Stimulated activated CD4-positive, alpha-beta T cell treated with anti-CD3 and anti-CD28 coated beads, Interleukin-4, amount 100 ng/mL, for 1 hour (primary cell): Measurements from ENCODE around the gene CHST2.
"Not testable (repeated sequence)": the region's sequence is repeated elsewhere in the genome, so short reads cannot be mapped to it uniquely, and the experiment has no call there.

Experiments used
- DNase-seq: peaks from one replicate; pipeline ENCODE4 v3.0.0-alpha.2; 2020

The CHST2 gene

DNA sequence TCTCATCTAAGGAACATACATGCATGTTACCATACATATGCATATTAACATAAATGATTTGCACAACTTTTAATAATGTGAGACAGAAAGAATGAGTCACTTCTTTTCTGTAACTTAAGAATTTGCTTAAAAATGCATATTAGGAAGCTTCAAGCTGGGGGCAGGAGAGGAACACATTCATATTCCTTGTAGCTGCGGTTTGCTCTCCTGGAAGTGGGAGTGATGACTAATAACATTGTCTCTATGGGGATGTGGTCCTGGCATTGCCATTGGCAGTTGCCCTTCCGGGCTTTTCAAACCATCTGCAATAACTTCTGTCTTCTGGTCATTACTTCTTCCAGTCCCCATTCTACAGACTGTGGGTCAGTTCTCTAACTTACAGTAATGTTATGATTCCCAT lies 15.6 kb downstream of the CHST2 start:
- no peak for DNase-seq

DNA sequence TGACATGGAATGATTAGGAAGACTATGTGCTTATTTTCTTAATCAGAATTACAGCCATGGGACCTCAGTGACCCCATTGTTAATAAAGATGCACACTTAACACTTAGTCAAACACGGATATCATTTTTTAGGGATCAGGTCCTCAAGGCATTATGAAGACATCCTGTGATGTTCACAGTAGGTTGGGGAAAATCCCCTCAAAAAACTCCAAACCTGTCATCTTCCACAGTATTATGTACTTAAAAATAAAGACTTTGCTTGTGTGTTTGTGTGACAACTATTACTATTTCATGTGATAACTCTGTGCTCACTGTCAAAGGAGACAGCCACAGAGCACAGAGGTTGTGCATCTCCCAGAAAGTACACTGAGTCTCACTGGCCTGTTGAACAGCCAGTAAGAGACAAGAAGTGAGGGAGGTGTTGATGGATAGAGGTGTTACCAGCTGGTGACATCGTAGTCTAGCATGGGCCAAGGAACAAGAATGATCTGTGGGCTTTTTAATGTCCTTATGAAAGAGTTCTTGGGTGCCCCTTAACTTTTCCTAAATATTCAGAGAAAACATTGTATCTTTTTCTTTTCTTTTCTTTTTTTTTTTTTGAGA lies 18.0 kb downstream of the CHST2 start:
- no peak for DNase-seq

DNA sequence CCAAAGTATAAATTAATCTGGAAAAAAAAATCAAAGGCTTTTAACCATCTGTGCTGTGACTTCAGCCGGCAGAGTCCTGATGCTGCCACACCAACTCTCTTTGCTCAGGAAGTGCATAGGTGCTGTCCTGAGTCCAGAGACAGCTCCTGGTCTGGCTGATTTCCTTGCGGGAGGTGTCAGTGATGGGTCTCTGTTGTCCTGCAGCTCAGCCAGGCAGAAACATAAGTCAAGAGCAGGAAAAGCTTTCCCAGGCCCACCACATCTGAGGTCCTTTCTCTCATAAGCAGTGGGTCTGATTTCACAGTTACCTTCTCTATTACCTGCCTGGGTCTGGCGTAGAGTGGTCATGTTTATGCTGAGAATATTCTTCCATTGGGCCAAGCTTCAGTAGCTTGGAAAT lies 19.4 kb downstream of the CHST2 start:
- no peak for DNase-seq

DNA sequence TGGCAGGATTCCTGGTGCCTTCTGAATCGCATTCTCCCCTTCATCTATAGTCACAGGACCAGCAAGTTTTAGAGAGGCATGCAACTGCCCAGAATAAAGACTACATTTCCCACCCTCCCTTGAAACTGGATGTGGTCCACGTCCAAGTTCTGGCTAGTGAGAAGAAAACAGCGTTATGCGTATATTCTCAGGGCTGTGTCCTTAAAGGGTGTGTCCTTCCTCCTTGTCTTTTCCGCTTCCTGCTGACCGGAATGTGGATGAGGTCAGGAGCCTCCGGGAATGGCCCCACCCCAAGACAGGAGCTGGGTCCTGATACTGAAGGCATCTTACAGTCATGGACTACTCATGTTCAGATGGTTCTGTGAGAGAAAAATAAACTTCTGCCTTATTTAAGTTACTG lies 20.2 kb downstream of the CHST2 start:
- DNase-seq: no peak

DNA sequence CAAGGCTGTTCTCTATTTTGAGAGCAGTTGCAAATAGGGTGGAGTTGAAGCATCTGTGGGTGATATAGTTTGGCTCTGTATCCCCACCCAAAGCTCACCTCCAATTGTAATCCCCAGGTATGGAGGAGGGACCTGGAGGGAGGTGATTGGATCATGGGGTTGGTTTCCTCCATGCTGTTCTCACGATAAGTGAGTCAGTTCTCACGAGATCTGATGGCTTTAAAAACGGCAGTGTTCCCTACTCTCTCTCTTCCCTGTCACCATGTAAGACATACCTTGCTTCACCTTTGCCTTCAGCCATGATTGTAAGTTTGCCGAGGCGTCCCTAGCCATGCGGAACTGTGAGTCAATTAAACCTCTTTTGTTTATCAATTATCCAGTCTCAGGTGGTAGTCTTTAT lies 21.0 kb downstream of the CHST2 start:
- no peak for DNase-seq

DNA sequence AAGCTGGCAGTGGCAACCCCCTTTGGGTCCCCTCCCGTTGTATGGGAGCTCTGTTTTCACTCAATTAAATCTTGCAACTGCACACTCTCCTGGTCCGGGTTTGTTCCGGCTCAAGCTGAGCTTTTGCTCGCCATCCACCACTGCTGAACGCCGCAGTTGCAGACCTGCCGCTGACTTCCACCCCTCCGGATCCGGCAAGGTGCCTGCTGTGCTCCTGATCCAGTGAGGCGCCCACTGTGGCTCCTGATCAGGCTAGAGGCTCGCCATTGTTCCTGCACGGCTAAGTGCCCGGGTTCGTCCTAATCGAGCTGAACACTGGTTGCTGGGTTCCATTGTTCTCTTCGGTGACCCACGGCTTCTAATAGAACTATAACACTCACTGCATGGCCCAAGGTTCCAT lies 22.8 kb downstream of the CHST2 start:
- DNase-seq: no peak

DNA sequence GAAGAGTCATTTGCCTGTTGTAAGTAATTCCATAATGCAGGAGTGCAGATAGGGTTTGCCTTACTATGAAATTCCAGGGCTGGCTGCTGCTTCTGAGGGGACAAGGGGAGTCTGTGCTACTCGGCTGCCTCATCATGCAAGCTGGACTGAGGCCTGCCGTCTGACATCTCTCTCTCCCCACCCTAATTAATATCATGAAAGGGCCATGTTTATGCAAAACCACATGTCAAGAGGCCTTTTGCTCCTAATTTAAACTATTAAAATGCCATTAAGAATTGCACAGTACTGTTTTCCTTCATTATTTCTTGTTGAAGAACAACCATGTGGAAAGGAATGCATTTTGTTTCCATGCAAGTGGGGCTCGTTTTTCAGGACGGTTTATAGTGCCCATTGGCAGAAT lies 26.3 kb downstream of the CHST2 start:
- DNase-seq: no peak

DNA sequence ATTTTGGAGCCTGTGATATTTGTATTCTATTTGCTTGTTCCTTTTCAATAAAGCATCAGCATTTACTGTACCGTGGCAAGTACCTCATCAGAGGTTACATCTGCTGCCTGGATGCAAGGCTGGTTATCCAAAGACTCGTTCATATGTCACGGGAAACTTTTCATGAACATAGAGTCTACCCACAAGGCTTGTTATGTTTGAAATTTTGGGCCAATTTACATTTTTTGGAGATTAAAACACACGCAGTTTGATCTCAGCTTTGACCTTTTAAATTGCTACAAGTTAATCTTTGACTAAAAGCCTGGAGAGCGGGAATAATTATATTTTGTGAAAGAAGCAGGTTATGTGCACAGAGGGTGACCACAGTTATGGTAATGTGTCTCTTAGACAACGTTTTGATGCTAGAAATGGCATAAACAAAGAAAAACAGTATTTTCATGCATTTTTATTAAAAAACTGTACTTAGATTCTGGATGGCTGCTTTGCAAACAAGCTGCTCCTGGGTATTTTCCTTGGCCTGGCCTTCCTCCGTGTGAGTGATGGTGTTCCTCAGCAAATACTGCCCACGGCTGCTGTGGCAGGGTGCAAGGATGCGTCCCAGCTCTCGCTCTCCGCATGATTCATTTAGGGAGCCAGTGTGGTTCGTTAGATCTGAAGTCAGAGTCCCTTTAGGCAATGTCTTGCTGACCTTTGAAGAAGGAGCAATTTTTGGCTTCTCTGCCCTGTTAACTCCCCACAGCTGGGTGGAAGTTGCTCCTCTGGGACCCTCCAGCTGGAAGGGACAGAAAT lies 27.1 kb downstream of the CHST2 start:
- no peak for DNase-seq

DNA sequence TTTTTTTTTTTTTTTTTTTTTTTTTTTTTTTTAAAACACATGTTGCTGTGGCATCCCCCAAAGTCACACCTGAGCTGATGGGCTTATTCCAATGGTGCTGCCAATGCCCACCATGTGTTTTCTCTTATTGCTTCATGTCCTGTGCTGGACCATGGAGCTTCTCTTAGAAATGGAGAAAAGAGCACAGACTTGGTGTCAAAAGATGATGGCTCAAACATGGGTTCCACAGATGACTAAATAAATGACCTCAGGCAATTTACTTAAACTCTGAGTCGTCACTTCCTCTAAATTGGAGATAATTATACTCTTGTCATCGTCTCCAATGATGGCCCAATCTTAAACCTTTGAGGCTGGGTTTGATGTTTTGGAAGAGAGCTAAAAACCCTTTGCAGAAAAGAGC lies 28.1 kb downstream of the CHST2 start:
- DNase-seq: no peak

DNA sequence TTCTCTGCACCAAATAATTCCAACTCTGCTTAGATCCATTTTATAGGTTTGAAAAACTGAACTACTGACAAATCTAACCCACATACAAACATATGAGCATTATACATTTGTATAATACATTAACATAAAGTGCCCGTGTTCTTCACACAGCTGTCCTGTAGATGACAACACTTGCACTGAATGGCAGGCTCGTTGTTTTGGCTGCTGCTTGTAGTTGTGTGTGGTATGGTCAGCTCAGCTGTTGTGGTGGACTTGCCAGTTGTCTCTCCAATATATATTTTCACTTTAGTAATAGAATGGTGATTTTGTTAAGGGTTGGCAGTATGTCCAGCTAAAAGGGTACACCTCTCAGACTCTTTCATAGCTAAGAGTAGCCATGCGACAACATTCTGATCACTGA lies 30.5 kb downstream of the CHST2 start:
- no peak for DNase-seq

DNA sequence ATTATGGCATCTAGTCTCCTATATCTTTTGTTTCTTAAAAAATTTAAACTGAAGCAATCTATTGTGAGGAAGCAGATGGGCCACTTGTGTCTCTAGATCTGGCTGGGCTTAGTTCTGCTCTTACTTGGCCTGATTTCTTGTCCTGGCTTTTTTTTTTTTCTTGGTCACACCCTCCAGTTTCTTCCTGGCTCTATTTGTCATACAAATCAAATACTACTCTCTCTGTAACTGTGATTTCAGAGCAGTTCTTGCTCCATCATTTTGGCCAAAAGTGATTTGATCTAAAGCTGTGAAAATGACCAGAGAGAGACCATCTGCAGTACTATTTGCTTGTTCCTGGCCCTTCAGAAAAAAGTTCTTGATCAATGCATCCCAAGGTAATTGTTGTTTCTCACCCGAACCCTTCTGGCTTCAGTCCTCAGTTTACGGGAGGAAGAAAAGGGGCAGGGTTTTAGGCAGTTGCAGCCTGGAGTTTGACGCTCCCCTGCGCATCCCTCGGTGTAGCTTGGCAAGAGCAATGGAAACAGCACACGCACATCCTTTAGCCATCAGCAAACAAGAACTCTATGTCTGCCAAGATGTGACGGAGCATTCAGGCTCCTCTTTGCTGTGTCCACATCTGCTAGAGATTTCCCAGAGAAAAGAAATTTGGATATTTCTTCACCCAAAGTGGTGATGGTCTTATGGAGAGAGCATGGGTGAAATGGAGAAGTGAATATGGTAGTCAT lies 31.6 kb downstream of the CHST2 start:
- DNase-seq: no peak

DNA sequence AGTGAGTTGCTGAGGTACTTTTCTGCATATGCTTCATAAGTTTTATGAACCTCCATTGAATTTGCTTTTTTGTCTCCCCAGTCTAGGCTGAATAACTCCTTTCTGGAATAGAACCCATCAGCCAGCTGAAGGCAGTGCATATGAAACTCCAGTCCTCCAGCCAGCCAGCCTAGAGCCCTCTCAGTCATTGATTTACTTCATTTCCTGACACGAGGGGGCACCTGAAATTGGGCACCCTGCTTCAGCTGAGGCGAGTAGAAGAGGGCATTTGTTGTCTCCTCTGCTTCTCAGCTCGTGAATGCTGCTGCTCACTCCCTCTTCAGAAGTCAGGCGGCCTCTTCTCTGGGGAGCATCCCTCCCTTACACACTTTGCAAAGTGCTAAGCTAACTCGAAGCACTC lies 32.5 kb downstream of the CHST2 start:
- DNase-seq: no peak

DNA sequence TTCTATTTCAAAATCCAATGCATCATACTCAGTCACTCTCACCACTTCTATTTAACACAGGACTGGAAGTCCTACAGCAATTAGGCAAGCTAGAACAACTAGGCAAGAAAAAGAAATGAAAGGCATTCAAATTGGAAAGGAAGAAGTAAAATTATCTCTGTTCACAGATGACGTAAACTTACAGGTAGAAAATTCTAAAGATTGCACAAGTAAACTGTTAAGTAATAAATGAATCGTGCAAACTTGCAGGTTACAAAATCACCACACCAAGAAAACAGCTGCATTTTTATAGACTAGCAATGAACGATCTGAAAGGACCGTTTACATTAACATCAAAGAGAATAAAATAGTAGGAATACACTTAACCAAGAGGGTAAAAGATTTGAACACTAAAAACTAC lies 36.2 kb downstream of the CHST2 start:
- no peak for DNase-seq

DNA sequence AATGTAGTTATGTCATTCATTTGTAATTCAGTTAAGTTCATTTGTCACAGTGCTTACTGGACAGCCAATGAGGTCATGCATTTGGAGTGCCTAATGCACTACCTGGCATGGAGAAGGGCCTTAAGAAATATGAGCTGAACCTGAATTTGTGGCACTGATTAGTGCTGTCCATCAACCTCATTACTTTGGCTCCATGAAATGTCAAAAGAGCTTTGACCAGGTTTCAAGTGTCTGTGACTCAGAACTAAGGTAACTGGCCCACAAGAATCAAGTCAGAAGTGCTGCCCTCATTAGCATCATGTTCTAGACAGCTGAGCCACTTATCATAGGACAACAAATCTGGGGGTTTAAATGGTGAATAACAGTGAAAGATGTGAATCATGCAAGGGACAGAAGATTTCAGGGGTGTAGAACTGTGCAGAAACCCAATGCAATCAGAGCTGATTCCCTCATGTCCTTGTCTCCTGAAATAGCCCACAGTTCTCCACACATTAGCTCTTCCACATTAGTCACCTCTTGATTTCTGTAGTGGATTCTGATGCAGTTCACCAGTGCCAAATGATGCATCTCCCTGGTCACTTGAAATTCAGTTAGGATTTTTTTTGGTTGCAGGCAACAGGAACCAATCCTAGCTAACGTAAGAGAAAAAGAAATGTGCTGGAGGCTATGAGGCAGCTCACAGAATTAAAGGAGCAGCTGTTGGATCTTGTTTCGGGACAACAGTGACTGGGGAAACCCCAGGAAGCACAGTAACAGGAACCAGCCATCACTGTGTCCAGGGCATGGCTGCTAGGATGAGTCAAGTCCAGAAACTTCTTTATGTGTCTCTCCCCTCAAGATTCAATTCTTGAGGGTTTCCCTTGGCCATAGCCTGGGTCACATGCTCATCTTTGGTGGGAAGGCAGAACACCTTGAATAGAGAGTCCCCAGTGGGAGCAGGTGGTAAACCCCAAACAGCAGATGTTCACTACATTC lies 38.7 kb downstream of the CHST2 start:
- no peak for DNase-seq

DNA sequence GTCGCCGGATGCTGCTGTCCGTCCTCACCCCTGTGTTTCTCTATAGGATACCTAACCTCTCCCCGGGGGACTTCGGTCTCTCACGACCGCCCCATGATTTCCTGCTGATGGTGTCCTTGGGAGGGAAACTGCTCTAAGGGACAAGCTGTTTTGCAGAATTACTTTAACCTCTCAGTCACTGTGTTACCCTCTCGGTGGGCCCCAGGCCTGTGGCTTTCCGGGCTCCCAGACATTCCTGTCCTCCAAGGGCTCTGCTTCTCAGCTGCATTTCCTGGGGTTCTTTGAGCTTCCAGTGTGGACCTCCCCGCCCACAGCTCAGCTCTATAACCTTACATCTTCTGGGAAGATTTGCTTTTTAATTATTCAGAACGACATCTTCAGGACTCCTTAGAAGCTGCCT lies 40.9 kb downstream of the CHST2 start:
- DNase-seq: no peak

DNA sequence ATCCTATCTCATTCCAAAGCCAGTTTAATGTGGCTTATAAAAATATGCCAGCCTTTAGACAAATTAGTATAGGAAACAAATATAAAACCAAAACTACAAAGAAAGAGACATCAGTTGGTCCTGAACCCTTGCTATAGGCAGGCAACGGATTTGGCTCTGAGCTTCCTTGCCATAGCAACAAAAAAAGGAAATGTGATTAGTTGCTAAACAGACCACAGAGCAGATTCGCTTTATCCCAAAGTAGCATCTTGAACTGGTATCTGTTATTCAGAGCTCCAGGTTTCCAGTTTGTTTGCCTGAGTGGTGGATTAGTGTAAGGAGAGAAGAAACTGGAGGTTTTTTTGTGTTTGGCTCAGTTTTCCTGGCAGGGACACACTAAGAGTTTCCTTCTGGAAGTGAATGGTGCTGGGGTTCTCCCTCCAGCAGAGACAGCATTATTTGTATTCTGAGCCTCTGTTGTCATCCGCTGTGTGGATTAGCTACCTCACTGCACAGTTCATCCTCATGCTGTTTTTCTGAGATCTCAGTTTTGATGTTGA lies 44.1 kb downstream of the CHST2 start:
- DNase-seq: no peak

DNA sequence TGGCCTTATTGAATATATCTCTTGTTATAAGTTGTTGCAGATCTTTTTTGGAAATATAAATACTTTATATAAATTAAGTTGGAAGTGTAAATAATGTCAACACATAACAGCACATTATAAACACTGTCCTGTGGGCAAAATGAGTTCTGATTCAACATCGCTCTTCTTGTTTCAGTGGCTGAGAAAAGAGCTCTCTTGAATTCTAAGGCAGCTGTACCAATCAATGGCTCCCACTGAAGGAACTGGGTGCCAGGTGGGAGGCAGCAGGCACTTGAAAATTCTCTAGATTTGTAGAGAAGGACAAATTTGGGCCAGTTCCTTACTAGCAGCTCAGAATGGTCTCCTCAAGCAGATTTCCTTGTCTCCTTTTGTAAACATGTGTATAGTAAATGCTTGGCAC lies 45.6 kb downstream of the CHST2 start:
- DNase-seq: no peak

DNA sequence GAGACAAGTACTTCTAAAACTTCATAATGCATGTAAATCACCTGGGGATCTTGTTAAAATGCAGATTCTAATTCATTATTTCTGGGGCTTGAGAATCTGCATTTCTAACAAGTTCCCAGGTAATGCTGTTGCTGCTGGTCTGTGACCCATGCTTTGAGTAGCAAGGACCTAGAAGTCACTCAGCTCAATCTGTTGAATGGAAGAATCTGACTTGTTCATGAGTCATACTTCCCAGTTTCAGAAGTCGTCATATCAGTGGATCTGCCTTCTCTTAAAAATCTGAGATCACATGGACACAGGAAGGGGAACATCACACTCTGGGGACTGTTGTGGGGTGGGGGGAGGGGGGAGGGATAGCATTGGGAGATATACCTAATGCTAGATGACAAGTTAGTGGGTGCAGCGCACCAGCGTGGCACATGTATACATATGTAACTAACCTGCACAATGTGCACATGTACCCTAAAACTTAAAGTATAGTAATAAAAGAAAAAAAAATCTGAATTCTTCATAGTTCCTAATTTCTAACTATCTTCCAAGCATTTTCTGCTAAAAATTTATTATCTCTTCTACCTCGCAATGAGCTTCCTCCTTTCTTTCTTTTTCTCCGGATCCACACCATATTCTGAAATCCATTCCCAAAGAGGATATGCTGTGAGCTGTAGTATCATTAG lies 46.2 kb downstream of the CHST2 start:
- not testable (repeated sequence) for DNase-seq

DNA sequence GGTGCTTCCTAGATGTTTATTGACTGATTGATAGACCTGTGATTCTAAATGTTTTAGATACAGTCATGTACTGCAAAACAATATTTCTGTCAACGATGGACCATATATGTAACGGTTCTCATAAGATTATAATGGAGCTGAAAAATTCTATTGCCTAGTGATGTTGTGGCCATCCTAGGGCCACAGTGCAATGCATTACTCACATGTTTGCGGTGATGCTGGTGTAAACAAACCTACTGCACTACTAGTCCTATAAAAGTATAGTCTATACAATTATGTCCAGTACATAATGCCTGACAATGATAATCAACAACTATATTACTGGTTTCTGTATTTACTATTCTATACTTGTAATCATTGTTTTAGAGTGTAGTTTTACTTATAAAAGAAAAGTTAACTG lies 46.8 kb downstream of the CHST2 start:
- DNase-seq: no peak

DNA sequence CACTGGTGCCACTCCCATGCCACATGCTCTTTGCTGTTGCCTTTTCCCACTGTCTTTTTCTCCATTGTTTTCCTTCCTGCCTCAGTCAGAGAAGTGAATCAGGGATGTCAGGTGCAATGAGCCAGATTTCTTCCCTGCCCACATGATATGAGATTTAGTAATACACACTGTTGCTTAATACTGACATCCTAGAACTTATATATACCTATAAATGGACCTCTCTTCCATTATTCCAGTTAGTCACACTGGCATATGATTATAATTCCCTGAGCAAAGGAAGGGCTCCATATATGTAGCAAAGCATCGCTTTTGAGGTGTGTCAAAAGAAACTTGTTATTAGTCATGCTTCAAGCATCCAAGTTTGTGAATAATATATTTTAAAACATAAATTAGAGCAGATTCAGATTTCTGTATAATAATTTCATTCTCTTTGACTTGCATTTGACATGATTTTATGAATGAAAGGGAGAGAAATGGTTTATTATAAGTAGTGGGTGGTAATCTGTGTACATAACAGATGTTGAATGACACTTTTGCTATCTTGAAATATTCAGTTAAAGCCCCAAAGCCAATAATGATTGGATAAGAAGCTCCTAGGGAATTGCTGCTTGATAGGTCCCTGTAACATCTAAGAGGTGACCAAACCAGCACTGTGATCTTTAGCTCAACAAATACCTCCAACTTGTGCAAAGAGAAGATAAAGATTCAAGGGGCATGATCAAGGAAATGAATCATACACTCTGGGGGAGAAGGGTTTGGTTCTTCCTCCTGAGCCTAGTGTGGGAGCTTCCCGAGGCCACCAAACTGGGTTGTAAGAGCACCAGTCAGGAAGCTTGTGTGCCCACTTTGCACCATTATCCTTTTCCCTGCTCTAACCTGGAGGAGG lies 48.6 kb downstream of the CHST2 start:
- DNase-seq: no peak

DNA sequence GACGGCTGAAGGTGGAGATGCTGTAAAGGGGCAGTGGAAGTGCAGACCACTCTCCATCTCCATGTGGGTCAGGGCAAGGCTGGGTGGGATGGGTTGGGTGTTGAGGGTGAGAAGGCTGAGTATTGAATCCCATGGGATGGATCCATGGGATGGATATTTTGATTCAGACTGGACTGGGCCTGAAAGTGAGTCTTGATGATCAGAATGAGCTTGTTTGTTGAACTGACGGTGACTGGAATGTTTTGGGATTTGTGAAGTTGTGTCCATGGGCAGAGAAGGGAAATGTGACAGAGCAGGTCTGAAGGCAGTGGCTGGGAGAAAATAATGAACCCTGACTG lies 49.3 kb downstream of the CHST2 start:
- no peak for DNase-seq
